ENCODE results near the gene CGB2.
"Not testable (repeated sequence)": the region's sequence is repeated elsewhere in the genome, so short reads cannot be mapped to it uniquely, and the experiment has no call there.

Gene CGB2

GRCh38 chr19:49038111-49038510 lies 6.4 kb downstream of the CGB2 start:
- not testable (repeated sequence) for DNase-seq (ENCODE audit: low read depth)

- DNase-seq (ENCODE audit: low read depth) = not testable (repeated sequence)
Measured at GRCh38 chr19:49038557-49039276, 7.0 kb downstream of the CGB2 start.

DNA sequence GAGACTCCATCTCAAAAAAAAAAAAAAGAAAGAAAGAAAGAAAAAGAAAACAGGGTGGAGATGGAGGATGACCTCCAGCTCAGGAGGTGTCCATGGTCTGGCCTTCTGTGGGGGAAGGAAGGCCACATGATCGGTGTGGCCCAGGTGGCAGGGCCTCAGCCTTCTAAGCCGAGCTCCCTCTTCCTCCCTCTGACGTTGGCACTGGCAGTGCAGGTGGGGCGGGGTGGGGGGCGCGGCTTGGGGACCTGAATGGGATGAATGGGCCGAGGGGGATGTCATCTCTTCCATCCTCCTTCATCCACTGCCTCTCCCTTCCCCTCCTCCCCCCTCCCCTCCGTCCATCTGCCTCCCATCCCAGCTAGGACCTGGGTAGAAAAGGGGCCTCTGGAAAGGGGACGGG lies 8.0 kb downstream of the CGB2 start:
- DNase-seq (ENCODE audit: low read depth) = not testable (repeated sequence)

DNA sequence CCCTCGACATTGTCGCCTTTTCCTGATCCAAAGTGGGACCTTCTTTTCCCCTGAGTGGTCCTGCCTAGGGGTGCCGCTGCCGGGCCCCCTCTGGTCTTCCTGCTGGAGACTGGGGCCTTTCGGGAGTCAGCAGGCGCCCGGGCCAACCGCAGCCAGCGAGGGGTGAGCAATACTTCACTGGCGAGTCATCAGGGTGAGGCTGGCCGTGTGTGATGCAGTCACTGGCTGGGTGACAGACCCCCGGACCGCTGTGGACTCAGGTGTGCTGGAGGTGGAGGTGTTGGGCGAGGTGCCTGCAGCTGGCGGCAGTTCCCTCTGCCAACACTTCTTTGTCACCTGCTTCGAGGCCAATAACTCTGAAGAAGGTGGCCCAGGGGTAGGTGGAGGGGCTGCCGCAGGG lies 10.5 kb downstream of the CGB2 start:
- no peak for DNase-seq (ENCODE audit: low read depth)

GRCh38 chr19:49042666-49043065 lies 11.0 kb downstream of the CGB2 start:
- DNase-seq (ENCODE audit: low read depth) = not testable (repeated sequence)

DNA sequence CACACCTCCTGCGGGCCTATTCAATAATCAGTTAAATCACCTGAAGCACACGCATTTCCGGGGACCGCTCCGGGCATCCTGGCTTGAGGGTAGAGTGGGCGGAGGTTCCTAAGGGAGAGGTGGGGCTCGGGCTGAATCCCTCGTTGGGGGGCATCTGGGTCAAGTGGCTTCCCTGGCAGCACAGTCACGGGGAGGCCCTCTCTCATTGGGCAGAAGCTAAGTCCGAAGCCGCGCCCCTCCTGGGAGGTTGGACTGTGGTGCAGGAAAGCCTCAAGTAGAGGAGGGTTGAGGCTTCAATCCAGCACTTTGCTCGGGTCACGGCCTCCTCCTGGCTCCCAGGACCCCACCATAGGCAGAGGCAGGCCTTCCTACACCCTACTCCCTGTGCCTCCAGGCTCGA lies 11.9 kb downstream of the CGB2 start, which contains the start of gene CGB5:
Gene CGB5, plus strand, starts transcription at position 301 of the 400 bp plus-strand sequence. CDS start 362 bp downstream, outside the sequence.
- not testable (repeated sequence) for DNase-seq (ENCODE audit: low read depth)

GRCh38 chr19:49049011-49049410 lies 17.3 kb downstream of the CGB2 start, which contains the start of gene CGB8:
Gene CGB8 (minus strand): TSS chr19:49049111. CDS start chr19:49048739, 372 bp downstream.
- DNase-seq (ENCODE audit: low read depth) = not testable (repeated sequence)

GRCh38 chr19:49049834-49050233 lies 18.1 kb downstream of the CGB2 start:
- DNase-seq (ENCODE audit: low read depth) = not testable (repeated sequence)

- not testable (repeated sequence) for DNase-seq (ENCODE audit: low read depth)
Measured at GRCh38 chr19:49050376-49051033, 18.8 kb downstream of the CGB2 start.

DNA sequence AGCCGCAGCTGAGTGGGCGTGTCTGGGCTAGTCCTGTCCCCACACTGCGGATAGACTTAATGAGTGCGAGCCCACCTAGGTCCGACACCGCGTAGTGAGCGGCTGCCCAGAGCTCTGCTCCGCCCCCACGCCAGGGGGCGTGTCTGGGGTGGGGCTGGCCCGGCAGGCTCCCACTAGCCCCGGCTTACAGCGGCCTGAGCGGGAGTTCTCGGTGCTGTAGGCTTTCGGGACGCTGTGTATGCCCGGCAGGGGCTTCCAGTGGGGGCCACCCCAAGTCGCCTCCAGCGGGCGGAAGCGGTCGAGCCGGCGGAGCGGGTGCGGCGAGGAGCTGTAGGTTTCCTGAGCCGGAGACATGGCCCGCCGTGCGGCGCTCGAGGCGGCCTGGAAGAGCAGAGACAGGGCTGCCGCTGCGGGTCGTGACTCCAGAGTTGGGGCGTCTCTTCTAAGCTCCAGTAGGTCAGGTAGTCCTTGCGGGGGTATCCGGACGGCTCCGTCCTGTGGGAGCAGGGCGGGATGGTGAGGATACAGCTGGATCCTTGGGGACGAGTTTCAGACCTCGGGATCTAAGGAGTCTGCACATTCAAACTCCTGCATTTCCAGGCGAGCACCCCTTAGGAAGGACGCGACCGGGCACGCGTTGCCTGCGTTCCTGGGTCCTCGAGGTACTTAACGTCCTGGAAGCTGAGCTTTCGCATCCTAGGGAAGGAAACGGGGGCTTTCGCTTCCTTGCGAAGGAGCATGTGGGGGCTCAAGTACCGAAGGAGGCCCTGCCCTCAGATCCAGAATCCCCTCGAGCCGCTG lies 24.6 kb downstream of the CGB2 start:
- peak; percentile 40 for DNase-seq (ENCODE audit: low read depth)

- not testable (repeated sequence) for DNase-seq (ENCODE audit: low read depth)
Measured at GRCh38 chr19:49056902-49057596, 25.4 kb downstream of the CGB2 start.

DNA sequence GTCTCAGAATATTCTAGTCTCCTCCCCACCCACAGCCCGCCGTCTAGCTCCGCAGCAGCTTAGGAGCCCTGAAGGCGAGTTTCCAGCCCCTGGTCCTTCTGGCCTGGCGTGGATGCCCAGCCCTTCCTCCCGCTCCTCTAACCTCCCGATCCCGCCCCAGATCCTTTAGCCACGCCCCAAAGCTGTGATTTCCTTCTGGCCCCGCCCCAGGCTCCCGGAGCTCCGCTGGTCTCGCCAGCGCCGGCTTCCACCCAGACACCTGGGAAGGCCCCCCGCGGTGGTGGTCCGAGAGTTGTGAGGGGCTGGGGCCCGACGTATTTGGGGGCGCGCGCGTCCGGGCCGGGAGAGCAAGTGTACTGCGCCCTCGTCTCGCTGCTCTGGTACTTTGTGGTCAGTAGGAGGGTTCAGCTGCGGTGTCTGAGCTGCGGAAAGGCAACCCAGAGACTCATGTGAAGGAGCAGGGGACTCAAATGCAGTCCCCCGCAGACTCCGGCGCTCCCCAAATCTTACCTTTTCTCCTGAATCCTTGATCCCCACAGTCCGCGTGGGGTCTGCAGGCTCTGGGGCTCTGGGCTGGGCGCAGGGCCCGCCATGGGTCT lies 26.0 kb downstream of the CGB2 start, which contains the start of gene CGB7:
Gene CGB7, minus strand, starts transcription at position 114 of the 599 bp plus-strand sequence. CDS start 2,374 bp downstream, outside the sequence.
- DNase-seq (ENCODE audit: low read depth) = peak; percentile 34

- DNase-seq (ENCODE audit: low read depth) = peak; percentile 34
Measured at GRCh38 chr19:49058562-49058961, 26.9 kb downstream of the CGB2 start.

- no peak for DNase-seq (ENCODE audit: low read depth)
Measured at GRCh38 chr19:49059053-49059452, 27.4 kb downstream of the CGB2 start.

GRCh38 chr19:49061000-49061399 lies 29.3 kb downstream of the CGB2 start:
- no peak for DNase-seq (ENCODE audit: low read depth)

DNA sequence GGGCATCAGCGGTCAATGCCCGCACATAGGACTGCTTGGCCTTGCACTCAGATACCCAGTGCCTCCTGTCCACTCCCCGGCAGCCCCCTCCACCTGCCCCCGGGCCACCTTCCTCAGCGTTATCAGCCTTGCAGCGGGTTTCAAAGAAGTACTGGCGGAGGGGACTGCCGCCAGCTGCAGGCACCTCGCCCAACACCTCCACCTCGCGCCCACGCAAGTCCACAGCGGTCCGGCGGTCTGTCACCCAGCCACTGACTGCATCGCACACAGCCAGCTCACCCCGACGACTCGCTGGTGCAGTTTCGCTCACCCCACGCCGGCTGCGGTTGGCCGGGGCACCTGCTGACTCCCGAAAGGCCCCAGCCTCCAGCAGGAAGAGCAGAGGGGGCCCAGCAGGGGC lies 29.8 kb downstream of the CGB2 start:
- no peak for DNase-seq (ENCODE audit: low read depth)

- no peak for DNase-seq (ENCODE audit: low read depth)
Measured at GRCh38 chr19:49064029-49064629, 32.4 kb downstream of the CGB2 start.

DNA sequence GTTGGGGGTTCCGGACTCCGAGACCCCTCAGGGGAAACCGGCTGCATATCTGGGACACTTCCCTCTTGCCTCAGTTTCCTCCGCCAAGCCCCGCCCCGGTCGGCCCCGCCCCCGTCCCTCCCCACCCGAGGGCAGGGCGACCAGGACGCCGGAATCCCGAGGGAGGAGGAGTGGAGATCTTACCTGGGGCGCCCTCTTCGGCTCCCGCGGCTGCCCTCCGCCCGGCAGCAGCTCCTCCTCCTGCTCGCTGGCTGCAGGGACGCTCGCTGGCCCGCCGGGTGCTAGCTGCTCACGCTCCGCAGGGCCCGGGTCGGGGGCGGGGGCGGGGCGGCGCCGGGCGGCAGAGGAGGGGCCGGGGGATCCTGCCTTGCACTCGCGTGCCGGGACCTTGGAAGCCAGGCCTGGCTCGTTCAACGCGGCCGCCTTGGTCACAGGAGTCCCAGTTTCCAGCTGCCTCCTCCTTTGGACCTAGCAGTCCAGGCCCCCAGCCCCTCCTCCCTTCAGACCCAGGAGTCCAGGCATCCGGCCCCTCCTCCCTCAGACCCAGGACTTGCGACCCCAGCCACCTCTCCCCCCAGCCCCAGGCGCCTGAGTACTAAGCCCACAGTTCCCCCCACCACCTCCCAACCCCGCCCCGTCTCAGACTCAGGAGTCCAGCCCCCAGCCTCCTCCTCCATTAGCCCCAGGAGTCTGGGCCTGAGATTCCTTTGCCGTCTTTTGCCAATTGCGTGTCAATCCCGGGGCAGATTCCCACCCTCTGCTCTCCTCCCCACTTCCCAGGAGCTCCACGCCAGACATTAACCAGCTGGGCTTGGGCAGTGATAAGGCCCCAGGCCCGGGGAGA lies 33.3 kb downstream of the CGB2 start, which contains the start of gene NTF4:
Gene NTF4, minus strand, starts transcription at position 51 of the 844 bp plus-strand sequence. CDS start 2,821 bp downstream, outside the sequence.
- no peak for DNase-seq (ENCODE audit: low read depth)

GRCh38 chr19:49065905-49066512 lies 34.3 kb downstream of the CGB2 start:
- DNase-seq (ENCODE audit: low read depth) = no peak
